HG03175 (cell line): ENCODE measurements around the gene A2M.
A peak's percentile ranks its signal among the peaks of the same experiment; 100 is the strongest.

Source experiments
- ATAC-seq: cut with Tn5 transposase; IDR thresholded peaks from one replicate; pipeline ENCODE4 v1.9.1; 2021; ENCODE audit warnings: mild to moderate bottlenecking, moderate library complexity; ENCODE audit not compliant: unreplicated experiment

A2M gene

GRCh38 chr12:9122091-9122609, 6.4 kb upstream of the A2M start:
- no peak for ATAC-seq

- no peak for ATAC-seq
These were observed 4.9 kb upstream of the A2M start for GRCh38 chr12:9120487-9121184.

- ATAC-seq = peak; percentile 47
These were observed 2.4 kb upstream of the A2M start for GRCh38 chr12:9118158-9118557.

- ATAC-seq = no peak
These were observed 773 bp downstream of the A2M start for GRCh38 chr12:9114946-9115345.

GRCh38 chr12:9113987-9114309, 1.8 kb downstream of the A2M start:
- no peak for ATAC-seq

GRCh38 chr12:9113296-9113986, 2.3 kb downstream of the A2M start:
- no peak for ATAC-seq

- ATAC-seq = no peak
These were observed 3.5 kb downstream of the A2M start for GRCh38 chr12:9112076-9112853.

GRCh38 chr12:9111525-9111924, 4.2 kb downstream of the A2M start:
- ATAC-seq = no peak

GRCh38 chr12:9109737-9110491, 5.8 kb downstream of the A2M start:
- ATAC-seq = no peak

GRCh38 chr12:9109213-9109522, 6.6 kb downstream of the A2M start:
- ATAC-seq = no peak

- no peak for ATAC-seq
These were observed 7.1 kb downstream of the A2M start for GRCh38 chr12:9108504-9109212.

- ATAC-seq = no peak
These were observed 8.2 kb downstream of the A2M start for GRCh38 chr12:9107542-9107873.

GRCh38 chr12:9106610-9107541, 8.8 kb downstream of the A2M start:
- no peak for ATAC-seq

- no peak for ATAC-seq
These were observed 9.7 kb downstream of the A2M start for GRCh38 chr12:9106067-9106466.

GRCh38 chr12:9104767-9105423, 10.8 kb downstream of the A2M start:
- ATAC-seq = no peak

GRCh38 chr12:9104087-9104486, 11.6 kb downstream of the A2M start:
- ATAC-seq = no peak

GRCh38 chr12:9103050-9103849, 12.5 kb downstream of the A2M start:
- ATAC-seq = no peak

- ATAC-seq = no peak
These were observed 14.6 kb downstream of the A2M start for GRCh38 chr12:9101018-9101687.
